SHP77 treated with DMSO at 0.1 percent for 48 hours (cell line): ENCODE data around the gene CSTPP1.

Experiments
- DNase-seq: peaks from one replicate; lab custom pipeline; 2025; lab: John Stamatoyannopoulos, UW

The CSTPP1 gene

DNA sequence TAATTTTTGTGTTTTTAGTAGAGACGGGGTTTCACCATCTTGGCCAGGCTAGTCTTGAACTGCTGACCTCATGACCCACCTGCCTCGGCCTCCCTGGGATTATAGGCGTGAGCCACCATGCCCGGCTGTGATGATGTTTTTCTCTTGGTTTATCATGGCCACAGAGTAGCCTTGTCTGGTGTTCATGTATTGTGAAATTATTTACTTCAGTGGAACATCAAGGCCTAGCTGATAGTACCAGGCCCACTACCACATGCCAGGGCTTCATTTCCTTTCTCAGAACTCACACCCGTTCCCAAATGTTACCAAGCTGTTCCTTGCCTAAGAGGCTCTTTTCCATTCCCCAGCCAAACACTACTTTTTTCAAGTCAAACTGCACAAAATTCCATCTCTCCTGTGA is 272.1 kb downstream of the CSTPP1 start:
- no peak for DNase-seq
